ENCODE measurements around the gene LPP. TPM values are rescaled to one million over a fixed set of nuclear protein-coding genes. Genes with fewer than 3 reads are reported as not detected.

LPP gene
- polyA plus RNA-seq, 3 donors: 24.5 to 26.1 (median 25.4) TPM

- DNase-seq (ENCODE audit: low read depth in 3 of 3, low spot score in 2 of 3): no peak
These were observed 714.8 kb downstream of the LPP start for GRCh38 chr3:188868803-188869202.

- DNase-seq (ENCODE audit: low read depth in 3 of 3, low spot score in 2 of 3): no peak
These were observed 715.7 kb downstream of the LPP start for GRCh38 chr3:188869628-188870027.

DNA sequence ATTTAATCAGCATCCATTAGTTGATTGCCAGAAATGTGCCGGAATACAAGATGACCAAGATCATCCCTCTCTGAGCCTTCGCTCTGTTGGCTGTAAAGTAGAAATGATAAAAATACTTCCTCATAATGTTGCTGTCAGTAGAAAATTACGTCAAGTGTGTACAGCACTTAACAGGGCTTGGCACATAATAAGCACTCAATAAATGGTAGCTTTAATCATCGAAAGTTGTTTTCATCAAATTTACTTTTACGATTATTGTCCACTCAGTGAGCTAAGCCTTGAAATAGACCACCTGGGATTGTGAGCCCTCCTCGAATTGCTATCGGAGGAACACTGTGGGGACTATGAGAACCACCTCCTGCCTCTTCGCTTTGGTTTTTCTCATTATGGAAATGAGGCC is 716.5 kb downstream of the LPP start:
- no peak for DNase-seq (ENCODE audit: low read depth in 3 of 3, low spot score in 2 of 3)

- DNase-seq (ENCODE audit: low read depth in 3 of 3, low spot score in 2 of 3): no peak
These were observed 720.6 kb downstream of the LPP start for GRCh38 chr3:188874576-188874975.

DNA sequence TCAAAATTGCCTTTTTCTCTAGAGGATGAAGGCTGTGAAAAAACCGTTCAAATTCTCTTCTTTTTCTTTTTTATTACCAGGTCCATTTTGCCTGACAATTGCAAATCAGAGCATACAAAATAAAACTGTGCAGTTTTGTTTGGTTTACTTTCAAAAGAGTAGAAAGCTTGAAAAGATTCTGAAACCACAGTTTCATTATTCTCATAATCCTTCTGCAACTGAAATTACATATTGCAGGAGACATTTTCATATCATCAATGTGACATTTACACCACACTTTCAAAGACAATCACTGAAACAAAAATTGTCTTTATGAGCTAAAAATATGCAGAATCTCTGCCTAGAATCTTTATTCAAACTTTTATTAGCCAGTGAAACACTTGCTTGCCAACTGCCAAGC is 721.5 kb downstream of the LPP start:
- no peak for DNase-seq (ENCODE audit: low read depth in 3 of 3, low spot score in 2 of 3)

DNA sequence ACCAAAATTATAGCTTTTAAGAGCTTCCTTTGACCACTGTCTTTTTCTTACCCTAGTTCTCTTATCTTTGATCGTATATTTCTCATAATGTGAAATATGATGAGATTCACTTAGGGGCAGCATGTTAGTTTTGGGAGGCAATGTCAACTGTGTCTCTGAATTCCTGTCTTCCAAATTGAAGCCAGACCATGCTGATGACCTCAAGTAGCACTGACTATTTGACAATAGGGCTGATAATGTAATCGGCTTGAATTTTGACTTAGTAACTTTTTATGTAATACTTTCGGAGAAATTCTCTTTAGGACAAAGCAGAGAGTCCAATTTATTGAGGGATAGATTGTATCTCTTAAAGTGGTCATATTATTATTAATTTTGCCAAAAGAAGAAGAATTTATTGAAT is 722.4 kb downstream of the LPP start:
- no peak for DNase-seq (ENCODE audit: low read depth in 3 of 3, low spot score in 2 of 3)

- DNase-seq (ENCODE audit: low read depth in 3 of 3, low spot score in 2 of 3): no peak
These were observed 723.4 kb downstream of the LPP start for GRCh38 chr3:188877381-188877780.

GRCh38 chr3:188878076-188878475 is 724.1 kb downstream of the LPP start:
- DNase-seq (ENCODE audit: low read depth in 3 of 3, low spot score in 2 of 3): no peak

DNA sequence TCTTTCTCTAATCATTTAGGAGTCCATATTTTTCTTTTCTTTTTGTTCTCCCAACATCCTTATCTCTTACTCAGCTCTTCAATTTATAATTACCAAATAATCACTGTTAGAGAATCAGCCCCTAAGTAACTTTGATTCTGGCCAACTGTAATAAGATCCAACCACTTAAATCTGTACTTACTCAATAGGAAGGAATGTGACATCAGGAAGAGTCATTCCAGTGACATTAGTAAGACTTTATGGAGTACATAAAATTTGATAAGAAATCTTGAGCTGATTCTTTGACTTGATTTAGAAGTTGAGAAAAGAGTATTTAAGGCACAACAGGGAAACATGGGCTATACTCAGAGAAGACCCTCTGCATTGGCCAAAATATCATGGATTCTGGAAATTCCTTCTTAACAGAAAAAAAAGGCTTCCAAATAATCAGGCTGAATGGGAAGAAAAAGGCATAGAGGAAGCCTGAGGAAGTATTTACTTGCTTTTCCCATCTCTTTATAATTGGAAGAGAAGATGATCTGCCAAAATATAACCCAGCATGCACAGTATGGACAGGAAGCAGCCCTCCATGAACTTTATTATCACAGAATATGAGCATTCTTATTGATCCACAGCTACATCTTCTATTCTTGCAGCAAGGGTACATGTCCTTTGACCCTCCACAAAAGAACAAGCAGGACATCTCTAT is 728.1 kb downstream of the LPP start:
- no peak for DNase-seq (ENCODE audit: low read depth in 3 of 3, low spot score in 2 of 3)

DNA sequence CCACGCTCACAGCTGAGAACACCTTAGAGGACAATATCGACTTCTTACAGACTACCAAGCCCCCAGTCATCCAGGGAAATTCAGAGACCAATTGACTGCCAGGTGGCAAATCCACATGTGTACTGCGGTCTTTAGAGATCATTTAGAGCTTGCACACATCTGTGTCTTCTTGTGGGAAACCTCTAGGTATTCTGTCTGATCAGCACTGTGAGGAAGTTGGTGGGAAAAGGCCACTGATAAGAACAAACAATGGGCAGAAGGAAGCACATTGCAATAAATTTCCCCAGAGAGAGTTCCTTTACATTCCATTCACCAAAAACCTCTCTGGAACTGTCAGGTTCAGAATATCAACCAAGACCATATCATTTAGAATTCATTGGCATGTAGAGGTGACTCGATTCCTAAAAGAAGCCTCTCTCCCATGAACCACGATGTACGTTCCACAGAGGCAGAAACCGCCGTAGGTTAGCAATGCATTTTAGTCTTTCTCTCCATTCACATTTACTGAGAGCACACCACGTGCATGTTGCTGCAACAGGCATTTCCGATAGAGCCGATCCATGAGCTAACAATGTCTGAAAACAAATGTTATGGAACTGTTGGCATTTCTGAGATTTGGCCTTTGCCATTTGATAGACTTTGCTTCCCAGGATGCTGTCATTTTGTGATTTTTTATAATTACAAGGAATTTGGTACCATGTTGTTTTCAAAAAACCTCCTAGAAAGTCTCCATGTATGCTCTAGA is 730.5 kb downstream of the LPP start:
- DNase-seq (ENCODE audit: low read depth in 3 of 3, low spot score in 2 of 3): no peak

- DNase-seq (ENCODE audit: low read depth in 3 of 3, low spot score in 2 of 3): no peak
These were observed 734.5 kb downstream of the LPP start for GRCh38 chr3:188888321-188889053.

GRCh38 chr3:188889054-188889491 is 735.1 kb downstream of the LPP start:
- no peak for DNase-seq (ENCODE audit: low read depth in 3 of 3, low spot score in 2 of 3)

DNA sequence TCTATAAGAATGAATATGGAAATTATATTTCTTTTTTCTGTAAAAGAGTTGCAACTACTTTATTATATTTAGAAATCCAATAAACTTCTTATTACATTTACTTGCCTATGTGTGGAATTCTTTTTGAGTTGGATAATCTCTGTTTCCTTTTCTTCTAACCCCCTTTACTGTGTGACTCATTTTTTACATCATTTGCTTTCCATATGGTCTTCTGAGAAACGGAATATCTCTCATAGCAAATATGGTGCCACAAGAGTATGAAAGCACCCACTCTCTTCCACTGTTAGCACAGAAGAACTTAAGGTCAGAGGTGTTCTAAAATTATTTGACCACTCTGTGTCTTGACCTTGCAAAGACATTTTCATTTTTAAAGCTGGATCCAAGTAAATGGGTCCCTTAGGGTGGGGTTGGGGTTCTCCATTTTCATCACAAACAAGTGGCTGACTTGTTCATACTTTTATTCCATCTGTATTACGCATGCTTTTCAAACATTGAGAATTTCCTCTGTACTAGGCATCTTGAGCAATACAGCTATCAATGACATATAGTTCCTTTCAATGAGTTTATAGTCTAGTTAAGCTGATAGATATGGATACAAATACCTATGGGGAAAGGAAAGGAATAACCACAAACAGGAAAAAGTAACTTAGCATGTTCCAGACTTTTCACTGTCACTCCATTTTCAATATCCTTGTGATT is 736.8 kb downstream of the LPP start:
- no peak for DNase-seq (ENCODE audit: low read depth in 3 of 3, low spot score in 2 of 3)

GRCh38 chr3:188899881-188900280 is 745.9 kb downstream of the LPP start:
- DNase-seq (ENCODE audit: low read depth in 3 of 3, low spot score in 2 of 3): no peak

- DNase-seq (ENCODE audit: low read depth in 3 of 3, low spot score in 2 of 3): no peak
These were observed 746.5 kb downstream of the LPP start for GRCh38 chr3:188900421-188900951.

GRCh38 chr3:188901126-188901525 is 747.2 kb downstream of the LPP start:
- DNase-seq (ENCODE audit: low read depth in 3 of 3, low spot score in 2 of 3): no peak

- no peak for DNase-seq (ENCODE audit: low read depth in 3 of 3, low spot score in 2 of 3)
These were observed 747.8 kb downstream of the LPP start for GRCh38 chr3:188901671-188902287.

DNA sequence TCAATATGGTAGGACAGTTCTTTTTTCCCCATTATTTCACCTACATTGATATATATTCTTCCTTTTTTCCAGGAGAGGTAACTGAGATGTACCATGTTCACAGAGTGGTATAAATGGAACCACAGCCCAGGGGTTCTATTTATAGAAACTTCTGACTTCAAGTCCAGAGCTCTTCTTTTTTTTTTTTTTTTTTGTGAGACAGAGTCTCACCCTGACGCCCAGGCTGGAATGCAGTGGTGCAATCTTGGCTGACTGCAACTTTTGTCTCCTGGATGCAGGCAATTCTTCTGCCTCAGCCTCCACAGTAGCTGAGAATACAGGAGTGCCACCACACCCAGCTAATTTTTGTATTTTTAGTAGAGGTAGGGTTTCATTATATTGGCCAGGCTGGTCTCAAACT is 750.7 kb downstream of the LPP start:
- no peak for DNase-seq (ENCODE audit: low read depth in 3 of 3, low spot score in 2 of 3)

DNA sequence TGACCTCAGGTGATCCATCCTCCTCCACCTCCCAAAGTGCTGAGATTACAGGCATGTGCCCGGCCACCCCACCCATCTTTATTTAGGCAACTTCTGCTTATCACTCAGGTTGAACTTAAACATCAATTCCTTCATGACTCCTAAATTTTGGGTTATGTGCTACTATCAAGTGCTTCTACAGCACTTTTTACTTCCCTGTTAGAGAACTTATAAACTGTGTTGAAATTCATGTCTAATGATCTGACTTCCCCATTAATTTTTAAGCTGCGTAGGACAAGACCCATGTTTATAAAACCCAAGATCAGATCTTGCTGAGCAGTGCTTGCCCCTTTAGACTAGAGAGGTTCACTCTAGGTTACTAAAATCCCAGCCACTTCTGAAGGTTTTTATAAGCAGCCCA is 751.6 kb downstream of the LPP start:
- DNase-seq (ENCODE audit: low read depth in 3 of 3, low spot score in 2 of 3): no peak

DNA sequence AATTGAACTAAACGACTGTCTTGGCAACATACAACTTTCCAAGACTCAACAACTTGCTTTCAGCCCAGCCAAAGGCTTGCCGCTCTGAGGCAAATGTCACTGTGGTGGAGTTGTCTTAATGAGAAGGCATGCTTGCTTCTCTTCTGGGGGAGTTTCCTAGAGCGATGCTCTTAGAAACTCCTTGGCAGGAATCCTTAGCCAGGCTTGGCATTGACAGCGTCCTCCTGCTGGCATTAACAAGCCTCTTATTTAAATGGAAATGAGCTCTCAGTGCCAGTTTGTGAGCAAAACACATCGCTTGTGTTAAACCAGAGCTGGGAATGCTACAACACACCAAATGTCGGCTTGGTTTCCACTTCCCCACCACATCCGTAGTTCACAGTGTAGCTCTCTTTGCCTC is 752.3 kb downstream of the LPP start:
- DNase-seq (ENCODE audit: low read depth in 3 of 3, low spot score in 2 of 3): no peak

Measured in right renal cortex interstitium (tissue), 3 donors.